Gastroesophageal sphincter (tissue), 4 donors: Measurements from ENCODE around the gene TRIP4. TPM values are rescaled to one million over a fixed set of nuclear protein-coding genes. Genes with fewer than 3 reads are reported as not detected.
A peak's percentile ranks its signal among the peaks of the same experiment; 100 is the strongest.
"Not testable (repeated sequence)": the region's sequence is repeated elsewhere in the genome, so short reads cannot be mapped to it uniquely, and the experiment has no call there.

Source experiments
- ATAC-seq: fragments of 150-250 bp; one replicate; pipeline ENCODE4 v1.9.1; 2016; ENCODE audit warnings: mild to moderate bottlenecking, moderate library complexity
- H3K27ac ChIP-seq, 4 donors: fragments of 200-600 bp; sonication (generic) in 3 of 4; 1 replicate in 3 of 4; 2 replicates in 1 of 4; pipeline ENCODE4 v1.5.1; 2016 to 2019
- H3K27me3 ChIP-seq: fragments of 200-600 bp; sonication (generic); one replicate; pipeline ENCODE4 v1.5.1; 2019
- H3K36me3 ChIP-seq, 2 donors: fragments of 200-600 bp; sonication (generic); one replicate each; pipeline ENCODE4 v1.5.1; 2019; ENCODE audit warnings: control low read depth in 1 of 2
- H3K4me1 ChIP-seq, 3 donors: fragments of 200-600 bp; sonication (generic); 1 replicate in 2 of 3; 2 replicates in 1 of 3; pipeline ENCODE4 v1.5.1; 2016 to 2019; ENCODE audit warnings: control low read depth in 2 of 3
- H3K4me3 ChIP-seq, 2 donors: fragments of 200-600 bp; sonication (generic); one replicate each; pipeline ENCODE4 v1.5.1; 2019; ENCODE audit warnings: mild to moderate bottlenecking in 1 of 2, moderate library complexity in 1 of 2
- H3K9me3 ChIP-seq, 3 donors: fragments of 200-600 bp; sonication (generic); one replicate each; pipeline ENCODE4 v1.5.1; 2017 to 2019; ENCODE audit warnings: control low read depth in 2 of 3
- EP300 ChIP-seq: sonication (generic); formaldehyde crosslinking; IDR thresholded peaks from one replicate; pipeline ENCODE4 v1.6.1; 2017; ENCODE audit warnings: antibody characterized with exemption, mild to moderate bottlenecking
- POLR2A ChIP-seq, 2 donors: fragments of 450-650 bp; IDR thresholded peaks; one replicate each; pipeline ENCODE4 v1.6.1; 2017; ENCODE audit warnings: antibody characterized with exemption in 2 of 2, mild to moderate bottlenecking in 2 of 2, moderate library complexity in 1 of 2
- POLR2AphosphoS5 ChIP-seq: sonication (generic); formaldehyde crosslinking; IDR thresholded peaks from one replicate; pipeline ENCODE4 v1.6.1; 2017; ENCODE audit warnings: antibody characterized with exemption
- whole genome bisulfite sequencing, 2 donors: methylation state at CpG; one replicate each; pipeline ENCODE4 v1.1.5; 2018; ENCODE audit warnings: low coverage in 1 of 2; 5-methylcytosine and 5-hydroxymethylcytosine counted together
- total RNA-seq, 4 donors: library from RNA; depleted of rRNA; stranded (reverse); fragments of >200 nt; gene quantifications; one replicate each; pipeline ENCODE4 v1.1.0, GENCODE V29; 2016
- TF ChIP-seq, protein P1 (sequence below), 4 experiments: fragments of 200-600 bp in 2 of 4; fragments of 450-650 bp in 2 of 4; sonication (generic) in 1 of 4; IDR thresholded peaks; one replicate each; pipeline ENCODE4 v1.5.1; 2017 to 2019; ENCODE audit warnings: antibody characterized with exemption in 4 of 4, mild to moderate bottlenecking in 2 of 4, moderate library complexity in 2 of 4

Gene TRIP4
- total RNA-seq, 4 donors from 2014 or later, result 7.7 to 17.0 (median 11.1) TPM

- WGBS, 2 donors, result 0% methylated on average over 6 to 14 of the region's 38 CpGs
- H3K4me3 ChIP-seq, result peak within 1 kb of the TSS; percentile 38 to 53
- H3K36me3 ChIP-seq, result no peaks in the 10 kb centered on the region
- H3K4me1 ChIP-seq, result peaks cover 0 to 15% (median 4%) of the 10 kb centered on the region in 3 donors
- no peaks in the 10 kb centered on the region for H3K9me3 ChIP-seq
- no peak within 1 kb of the TSS for H3K27ac ChIP-seq
- TF ChIP-seq POLR2A (IDR thresholded peaks at IDR 0.05), result no peak
- TF ChIP-seq EP300, result no peak
- TF ChIP-seq, protein P1, sequence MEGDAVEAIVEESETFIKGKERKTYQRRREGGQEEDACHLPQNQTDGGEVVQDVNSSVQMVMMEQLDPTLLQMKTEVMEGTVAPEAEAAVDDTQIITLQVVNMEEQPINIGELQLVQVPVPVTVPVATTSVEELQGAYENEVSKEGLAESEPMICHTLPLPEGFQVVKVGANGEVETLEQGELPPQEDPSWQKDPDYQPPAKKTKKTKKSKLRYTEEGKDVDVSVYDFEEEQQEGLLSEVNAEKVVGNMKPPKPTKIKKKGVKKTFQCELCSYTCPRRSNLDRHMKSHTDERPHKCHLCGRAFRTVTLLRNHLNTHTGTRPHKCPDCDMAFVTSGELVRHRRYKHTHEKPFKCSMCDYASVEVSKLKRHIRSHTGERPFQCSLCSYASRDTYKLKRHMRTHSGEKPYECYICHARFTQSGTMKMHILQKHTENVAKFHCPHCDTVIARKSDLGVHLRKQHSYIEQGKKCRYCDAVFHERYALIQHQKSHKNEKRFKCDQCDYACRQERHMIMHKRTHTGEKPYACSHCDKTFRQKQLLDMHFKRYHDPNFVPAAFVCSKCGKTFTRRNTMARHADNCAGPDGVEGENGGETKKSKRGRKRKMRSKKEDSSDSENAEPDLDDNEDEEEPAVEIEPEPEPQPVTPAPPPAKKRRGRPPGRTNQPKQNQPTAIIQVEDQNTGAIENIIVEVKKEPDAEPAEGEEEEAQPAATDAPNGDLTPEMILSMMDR (IDR thresholded peaks at IDR 0.05), result no peak
- TF ChIP-seq POLR2AphosphoS5, result no peak
- no peaks in the 10 kb centered on the region for H3K27me3 ChIP-seq
- ATAC-seq, result peak; percentile 98
Measured at GRCh38 chr15:64381000-64381751, 6.5 kb upstream of the TRIP4 start, which contains the start of gene PCLAF. PCLAF (minus strand) TSS chr15:64381441; CDS start chr15:64381371, 70 bp downstream.

- 88% methylated on average over 2 of the region's 2 CpGs for WGBS, 2 donors
- Histone ChIP-seq H3K9me3 (no peaks in the 10 kb centered on the region), H3K4me3 (no peak overlapping the region), H3K27me3 (no peaks in the 10 kb centered on the region), H3K36me3 (no peaks in the 10 kb centered on the region), H3K27ac (no peak overlapping the region), H3K4me1 (peaks cover 0 to 31% (median 8%) of the 10 kb centered on the region in 3 donors)
- ATAC-seq, result no peak
- TF ChIP-seq, protein P1 (IDR thresholded peaks at IDR 0.05), result no peak
- TF ChIP-seq POLR2A (IDR thresholded peaks at IDR 0.05), result no peak
- no peak for TF ChIP-seq EP300
- no peak for TF ChIP-seq POLR2AphosphoS5
Measured at GRCh38 chr15:64383760-64384159, 3.9 kb upstream of the TRIP4 start.

- no peak for ATAC-seq
Measured at GRCh38 chr15:64386291-64386690, 1.3 kb upstream of the TRIP4 start.

GRCh38 chr15:64389036-64389435 lies 1.4 kb downstream of the TRIP4 start:
- ATAC-seq, result no peak
- Histone ChIP-seq H3K36me3 (peaks cover 0 to 27% of the 10 kb centered on the region in 2 donors), H3K4me1 (peaks cover 0 to 24% (median 7%) of the 10 kb centered on the region in 3 donors), H3K4me3 (peak overlapping the region in 1 of 2 donors; percentile 64), H3K27me3 (no peaks in the 10 kb centered on the region), H3K9me3 (no peaks in the 10 kb centered on the region), H3K27ac (no peak overlapping the region)
- no peak for TF ChIP-seq EP300
- TF ChIP-seq, protein P1 (IDR thresholded peaks at IDR 0.05), result no peak
- TF ChIP-seq POLR2AphosphoS5, result no peak
- no peak for TF ChIP-seq POLR2A (IDR thresholded peaks at IDR 0.05)
- 90 to 92% methylated on average over 5 of the region's 5 CpGs for WGBS, 2 donors

More at GRCh38 chr15:64386291-64386690, 1.3 kb upstream of the TRIP4 start:
- no peaks in the 10 kb centered on the region for H3K27me3 ChIP-seq
- 64% methylated on average over 1 of the region's 7 CpGs; no CpG with 5 or more reads in 1 of the 2 donors for WGBS, 2 donors
- no peaks in the 10 kb centered on the region for H3K9me3 ChIP-seq
- H3K27ac ChIP-seq, result no peak overlapping the region
- TF ChIP-seq POLR2AphosphoS5 (no peak), POLR2A (IDR thresholded peaks at IDR 0.05) (no peak), EP300 (no peak)
- TF ChIP-seq, protein P1 (IDR thresholded peaks at IDR 0.05), result no peak
- H3K4me1 ChIP-seq, result peaks cover 0 to 29% (median 7%) of the 10 kb centered on the region in 3 donors
- peaks cover 0 to 11% of the 10 kb centered on the region in 2 donors for H3K36me3 ChIP-seq
- H3K4me3 ChIP-seq, result no peak overlapping the region

- 82 to 100% methylated on average over 1 to 2 of the region's 3 CpGs for WGBS, 2 donors
- not testable (repeated sequence) for ATAC-seq, H3K4me3 ChIP-seq, H3K27ac ChIP-seq, H3K9me3 ChIP-seq, H3K27me3 ChIP-seq
- Histone ChIP-seq H3K4me1 (peaks cover 0 to 15% (median 7%) of the 10 kb centered on the region in 3 donors), H3K36me3 (peaks cover 0 to 61% of the 10 kb centered on the region in 2 donors)
Measured at GRCh38 chr15:64392471-64392870, 4.8 kb downstream of the TRIP4 start.
